WTC11 (cell line): ENCODE measurements around the gene NTN4. TPM values are rescaled to one million over a fixed set of nuclear protein-coding genes. Genes with fewer than 3 reads are reported as not detected.

Experiments used
- ATAC-seq: fragments of 200-7000 bp; cut with Tn5 transposase; 2 replicates; pipeline ENCODE4 v1.10.0; 2021; ENCODE audit warnings: mild to moderate bottlenecking, moderate library complexity
- CTCF ChIA-PET: fragments of 300-600 bp; sonication (Branson Sonifier 250); formaldehyde crosslinking; loops from one replicate; lab custom pipeline; 2021; ENCODE audit warnings: antibody characterized with exemption; lab: Charles Lee
- POLR2A ChIA-PET: fragments of 350-600 bp; sonication (Branson Sonifier 250); formaldehyde crosslinking; loops from one replicate; lab custom pipeline; 2021; ENCODE audit warnings: antibody characterized with exemption; lab: Charles Lee
- DNase-seq: peaks from one replicate; pipeline ENCODE4 v3.0.0; 2021; ENCODE audit warnings: low spot score
- H3K27ac Mint-ChIP-seq: 2 replicates; pipeline ENCODE4 v1.8.0; 2021; ENCODE audit warnings: mixed read lengths
- H3K27me3 Mint-ChIP-seq: 2 replicates; pipeline ENCODE4 v1.8.0; 2021; ENCODE audit warnings: low read depth, mild to moderate bottlenecking, moderate library complexity, mixed read lengths
- H3K36me3 Mint-ChIP-seq: 2 replicates; pipeline ENCODE4 v1.8.0; 2021; ENCODE audit warnings: mixed read lengths
- H3K4me1 Mint-ChIP-seq: 2 replicates; pipeline ENCODE4 v1.8.0; 2022; ENCODE audit warnings: mixed read lengths
- H3K4me3 Mint-ChIP-seq: 2 replicates; pipeline ENCODE4 v1.8.0; 2021; ENCODE audit warnings: mild to moderate bottlenecking, moderate library complexity, mixed read lengths
- H3K9me3 Mint-ChIP-seq: 2 replicates; pipeline ENCODE4 v1.8.0; 2021; ENCODE audit warnings: mixed read lengths
- ATF1 ChIP-seq: sonication (generic); formaldehyde crosslinking; IDR thresholded peaks from 2 replicates; pipeline ENCODE4 v1.8.1; 2023; ENCODE audit warnings: mild to moderate bottlenecking, moderate library complexity, missing genetic modification reagents
- FOXK1 ChIP-seq: sonication (generic); formaldehyde crosslinking; IDR thresholded peaks from 2 replicates; pipeline ENCODE4 v1.8.0; 2022; ENCODE audit warnings: mild to moderate bottlenecking, moderate library complexity, missing genetic modification reagents
- FOXP1 ChIP-seq: sonication (generic); formaldehyde crosslinking; IDR thresholded peaks from 2 replicates; pipeline ENCODE4 v1.8.0; 2022; ENCODE audit warnings: missing genetic modification reagents, mild to moderate bottlenecking, moderate library complexity, borderline replicate concordance
- GRHL2 ChIP-seq: fragments of 250-450 bp; sonication (Bioruptor Pico); IDR thresholded peaks from 2 replicates; pipeline ENCODE4 v1.8.0; 2022; ENCODE audit warnings: mild to moderate bottlenecking, moderate library complexity; ENCODE audit not compliant: insufficient replicate concordance, severe bottlenecking
- KAT7 ChIP-seq: sonication (generic); formaldehyde crosslinking; IDR thresholded peaks from 2 replicates; pipeline ENCODE4 v1.8.1; 2023; ENCODE audit warnings: missing genetic modification reagents, mild to moderate bottlenecking, borderline replicate concordance
- MXD4 ChIP-seq: fragments of 250-450 bp; sonication (Bioruptor Pico); IDR thresholded peaks from 2 replicates; pipeline ENCODE4 v1.8.0; 2021; ENCODE audit warnings: mild to moderate bottlenecking, moderate library complexity, borderline replicate concordance
- NFATC4 ChIP-seq: fragments of 250-450 bp; sonication (Bioruptor Pico); IDR thresholded peaks from 2 replicates; pipeline ENCODE4 v1.9.0; 2021; ENCODE audit warnings: mild to moderate bottlenecking
- NFYB ChIP-seq: sonication (generic); formaldehyde crosslinking; conservative IDR thresholded peaks from 2 replicates; pipeline ENCODE4 v1.8.0; 2022; ENCODE audit warnings: low read depth, missing genetic modification reagents
- NR3C1 ChIP-seq: sonication (generic); formaldehyde crosslinking; conservative IDR thresholded peaks from 2 replicates; pipeline ENCODE4 v1.8.1; 2023; ENCODE audit warnings: low read depth, mild to moderate bottlenecking, missing genetic modification reagents
- RELA ChIP-seq: sonication (generic); formaldehyde crosslinking; IDR thresholded peaks from 2 replicates; pipeline ENCODE4 v1.8.1; 2022; ENCODE audit warnings: missing genetic modification reagents, mild to moderate bottlenecking, borderline replicate concordance
- SOX15 ChIP-seq: fragments of 250-450 bp; sonication (Bioruptor Pico); IDR thresholded peaks from 2 replicates; pipeline ENCODE4 v1.9.0; 2021; ENCODE audit warnings: mild to moderate bottlenecking
- TCF7 ChIP-seq: sonication (generic); formaldehyde crosslinking; IDR thresholded peaks from 2 replicates; pipeline ENCODE4 v1.8.0; 2022; ENCODE audit warnings: mild to moderate bottlenecking, low read depth, missing genetic modification reagents, moderate library complexity
- TEAD1 ChIP-seq: sonication (generic); formaldehyde crosslinking; IDR thresholded peaks from 2 replicates; pipeline ENCODE4 v1.8.0; 2022; ENCODE audit warnings: mild to moderate bottlenecking, missing genetic modification reagents
- TEAD4 ChIP-seq: sonication (generic); formaldehyde crosslinking; IDR thresholded peaks from 2 replicates; pipeline ENCODE4 v1.8.0; 2022; ENCODE audit warnings: mild to moderate bottlenecking, missing genetic modification reagents
- TP53 ChIP-seq: sonication (generic); formaldehyde crosslinking; IDR thresholded peaks from 2 replicates; pipeline ENCODE4 v1.8.1; 2023; ENCODE audit warnings: mild to moderate bottlenecking, missing genetic modification reagents
- USF1 ChIP-seq: sonication (generic); formaldehyde crosslinking; IDR thresholded peaks from 2 replicates; pipeline ENCODE4 v1.8.0; 2022; ENCODE audit warnings: mild to moderate bottlenecking, missing genetic modification reagents
- ZMAT4 ChIP-seq: fragments of 250-450 bp; sonication (Bioruptor Pico); IDR thresholded peaks from 2 replicates; pipeline ENCODE4 v1.9.0; 2021; ENCODE audit warnings: mild to moderate bottlenecking
- ZNF121 ChIP-seq: sonication (generic); formaldehyde crosslinking; IDR thresholded peaks from 2 replicates; pipeline ENCODE4 v1.8.0; 2023; ENCODE audit warnings: missing genetic modification reagents
- ZNF317 ChIP-seq: sonication (generic); formaldehyde crosslinking; IDR thresholded peaks from 2 replicates; pipeline ENCODE4 v1.8.1; 2023; ENCODE audit warnings: low read depth, mild to moderate bottlenecking, moderate library complexity, missing genetic modification reagents, borderline replicate concordance
- ZNF416 ChIP-seq: fragments of 250-450 bp; sonication (Bioruptor Pico); IDR thresholded peaks from 2 replicates; pipeline ENCODE4 v1.9.0; 2021; ENCODE audit warnings: mild to moderate bottlenecking, inconsistent platforms
- ZNF671 ChIP-seq: fragments of 250-450 bp; sonication (Bioruptor Pico); IDR thresholded peaks from 2 replicates; pipeline ENCODE4 v1.8.0; 2021; ENCODE audit warnings: mild to moderate bottlenecking
- total RNA-seq: library from RNA; stranded (reverse); gene quantifications from 3 replicates; pipeline ENCODE4 v1.2.3, GENCODE V29; 2021
- TF ChIP-seq, protein P1 (sequence below): sonication (generic); formaldehyde crosslinking; IDR thresholded peaks from 2 replicates; pipeline ENCODE4 v1.8.1; 2023; ENCODE audit warnings: mild to moderate bottlenecking, missing genetic modification reagents, moderate library complexity
- TF ChIP-seq, protein P2 (sequence below): sonication (generic); formaldehyde crosslinking; IDR thresholded peaks from 2 replicates; pipeline ENCODE4 v1.8.1; 2023; ENCODE audit warnings: mild to moderate bottlenecking, missing genetic modification reagents, borderline replicate concordance
- TF ChIP-seq, protein P3 (sequence below): sonication (generic); formaldehyde crosslinking; IDR thresholded peaks from 2 replicates; pipeline ENCODE4 v1.8.0; 2022; ENCODE audit warnings: mild to moderate bottlenecking, missing genetic modification reagents
- TF ChIP-seq, protein P4 (sequence below): sonication (generic); formaldehyde crosslinking; conservative IDR thresholded peaks from 2 replicates; pipeline ENCODE4 v1.8.1; 2023; ENCODE audit warnings: mild to moderate bottlenecking, low read depth, missing genetic modification reagents, moderate library complexity

Gene NTN4
- total RNA-seq, 1 experiment from 2014 or later = 2.7 TPM

DNA sequence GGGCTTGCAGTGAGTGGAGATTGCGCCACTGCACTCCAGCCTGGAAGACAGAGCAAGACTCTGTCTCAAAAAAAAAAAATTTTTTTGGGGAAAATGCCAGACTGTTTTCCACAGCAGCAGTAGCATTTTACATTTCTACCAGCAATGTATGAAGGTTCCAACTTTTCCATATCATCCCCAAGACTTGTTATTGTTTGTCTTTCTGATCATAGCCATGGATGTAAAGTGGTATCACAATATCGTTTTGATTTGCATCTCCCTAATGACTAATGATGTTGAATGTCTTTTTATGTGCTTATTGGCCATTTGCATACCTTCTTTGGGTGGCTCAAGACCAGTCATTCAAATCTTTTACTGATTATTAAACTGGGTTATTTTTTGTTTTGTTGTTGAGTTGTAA, 63.7 kb downstream of the NTN4 start:
- Mint-ChIP-seq H3K27ac (no peak overlapping the region), H3K36me3 (peaks cover 15% of the 10 kb centered on the region), H3K4me3 (no peak overlapping the region), H3K4me1 (peaks cover 5% of the 10 kb centered on the region), H3K27me3 (no peaks in the 10 kb centered on the region), H3K9me3 (peaks cover 16% of the 10 kb centered on the region)
- TF ChIP-seq NR3C1 (CRISPR knock-in tag) (no peak), ZNF416 (CRISPR knock-in tag) (no peak), ZNF317 (CRISPR knock-in tag) (no peak), NFYB (CRISPR knock-in tag) (no peak), ZMAT4 (no peak), FOXP1 (CRISPR knock-in tag) (no peak), TEAD1 (CRISPR knock-in tag) (no peak), NFATC4 (CRISPR knock-in tag) (no peak), MXD4 (CRISPR knock-in tag) (no peak), FOXK1 (CRISPR knock-in tag) (no peak), GRHL2 (CRISPR knock-in tag) (no peak), TEAD4 (no peak), TP53 (no peak)
- TF ChIP-seq, protein P1, sequence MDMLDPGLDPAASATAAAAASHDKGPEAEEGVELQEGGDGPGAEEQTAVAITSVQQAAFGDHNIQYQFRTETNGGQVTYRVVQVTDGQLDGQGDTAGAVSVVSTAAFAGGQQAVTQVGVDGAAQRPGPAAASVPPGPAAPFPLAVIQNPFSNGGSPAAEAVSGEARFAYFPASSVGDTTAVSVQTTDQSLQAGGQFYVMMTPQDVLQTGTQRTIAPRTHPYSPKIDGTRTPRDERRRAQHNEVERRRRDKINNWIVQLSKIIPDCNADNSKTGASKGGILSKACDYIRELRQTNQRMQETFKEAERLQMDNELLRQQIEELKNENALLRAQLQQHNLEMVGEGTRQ (CRISPR knock-in tag) = no peak
- TF ChIP-seq, protein P2, sequence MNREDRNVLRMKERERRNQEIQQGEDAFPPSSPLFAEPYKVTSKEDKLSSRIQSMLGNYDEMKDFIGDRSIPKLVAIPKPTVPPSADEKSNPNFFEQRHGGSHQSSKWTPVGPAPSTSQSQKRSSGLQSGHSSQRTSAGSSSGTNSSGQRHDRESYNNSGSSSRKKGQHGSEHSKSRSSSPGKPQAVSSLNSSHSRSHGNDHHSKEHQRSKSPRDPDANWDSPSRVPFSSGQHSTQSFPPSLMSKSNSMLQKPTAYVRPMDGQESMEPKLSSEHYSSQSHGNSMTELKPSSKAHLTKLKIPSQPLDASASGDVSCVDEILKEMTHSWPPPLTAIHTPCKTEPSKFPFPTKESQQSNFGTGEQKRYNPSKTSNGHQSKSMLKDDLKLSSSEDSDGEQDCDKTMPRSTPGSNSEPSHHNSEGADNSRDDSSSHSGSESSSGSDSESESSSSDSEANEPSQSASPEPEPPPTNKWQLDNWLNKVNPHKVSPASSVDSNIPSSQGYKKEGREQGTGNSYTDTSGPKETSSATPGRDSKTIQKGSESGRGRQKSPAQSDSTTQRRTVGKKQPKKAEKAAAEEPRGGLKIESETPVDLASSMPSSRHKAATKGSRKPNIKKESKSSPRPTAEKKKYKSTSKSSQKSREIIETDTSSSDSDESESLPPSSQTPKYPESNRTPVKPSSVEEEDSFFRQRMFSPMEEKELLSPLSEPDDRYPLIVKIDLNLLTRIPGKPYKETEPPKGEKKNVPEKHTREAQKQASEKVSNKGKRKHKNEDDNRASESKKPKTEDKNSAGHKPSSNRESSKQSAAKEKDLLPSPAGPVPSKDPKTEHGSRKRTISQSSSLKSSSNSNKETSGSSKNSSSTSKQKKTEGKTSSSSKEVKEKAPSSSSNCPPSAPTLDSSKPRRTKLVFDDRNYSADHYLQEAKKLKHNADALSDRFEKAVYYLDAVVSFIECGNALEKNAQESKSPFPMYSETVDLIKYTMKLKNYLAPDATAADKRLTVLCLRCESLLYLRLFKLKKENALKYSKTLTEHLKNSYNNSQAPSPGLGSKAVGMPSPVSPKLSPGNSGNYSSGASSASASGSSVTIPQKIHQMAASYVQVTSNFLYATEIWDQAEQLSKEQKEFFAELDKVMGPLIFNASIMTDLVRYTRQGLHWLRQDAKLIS = no peak
- POLR2A ChIA-PET = no interaction called here
- no peak for ATAC-seq
- CTCF ChIA-PET = no interaction called here
- no peak for DNase-seq

- H3K27me3 Mint-ChIP-seq = no peaks in the 10 kb centered on the region
- CTCF ChIA-PET = no interaction called here
- POLR2A ChIA-PET = no interaction called here
- peaks cover 18% of the 10 kb centered on the region for H3K4me1 Mint-ChIP-seq
- H3K4me3 Mint-ChIP-seq = no peak overlapping the region
- H3K36me3 Mint-ChIP-seq = peaks cover 15% of the 10 kb centered on the region
- no peak for ATAC-seq
- no peak for DNase-seq
- H3K27ac Mint-ChIP-seq = no peak overlapping the region
- H3K9me3 Mint-ChIP-seq = peaks cover 16% of the 10 kb centered on the region
- no peak for TF ChIP-seq ATF1 (CRISPR knock-in tag)
- no peak for TF ChIP-seq SOX15 (CRISPR knock-in tag)
- no peak for TF ChIP-seq ZNF671 (CRISPR knock-in tag)
- TF ChIP-seq ZNF121 = no peak
- no peak for TF ChIP-seq TCF7 (CRISPR knock-in tag)
- TF ChIP-seq TEAD1 (CRISPR knock-in tag) = no peak
- TF ChIP-seq RELA (CRISPR knock-in tag) = no peak
- TF ChIP-seq, protein P3, sequence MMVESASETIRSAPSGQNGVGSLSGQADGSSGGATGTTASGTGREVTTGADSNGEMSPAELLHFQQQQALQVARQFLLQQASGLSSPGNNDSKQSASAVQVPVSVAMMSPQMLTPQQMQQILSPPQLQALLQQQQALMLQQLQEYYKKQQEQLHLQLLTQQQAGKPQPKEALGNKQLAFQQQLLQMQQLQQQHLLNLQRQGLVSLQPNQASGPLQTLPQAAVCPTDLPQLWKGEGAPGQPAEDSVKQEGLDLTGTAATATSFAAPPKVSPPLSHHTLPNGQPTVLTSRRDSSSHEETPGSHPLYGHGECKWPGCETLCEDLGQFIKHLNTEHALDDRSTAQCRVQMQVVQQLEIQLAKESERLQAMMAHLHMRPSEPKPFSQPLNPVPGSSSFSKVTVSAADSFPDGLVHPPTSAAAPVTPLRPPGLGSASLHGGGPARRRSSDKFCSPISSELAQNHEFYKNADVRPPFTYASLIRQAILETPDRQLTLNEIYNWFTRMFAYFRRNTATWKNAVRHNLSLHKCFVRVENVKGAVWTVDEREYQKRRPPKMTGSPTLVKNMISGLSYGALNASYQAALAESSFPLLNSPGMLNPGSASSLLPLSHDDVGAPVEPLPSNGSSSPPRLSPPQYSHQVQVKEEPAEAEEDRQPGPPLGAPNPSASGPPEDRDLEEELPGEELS (CRISPR knock-in tag) = no peak
- TF ChIP-seq NR3C1 (CRISPR knock-in tag) = no peak
- TF ChIP-seq USF1 (CRISPR knock-in tag) = no peak
- no peak for TF ChIP-seq FOXK1 (CRISPR knock-in tag)
- TF ChIP-seq, protein P4, sequence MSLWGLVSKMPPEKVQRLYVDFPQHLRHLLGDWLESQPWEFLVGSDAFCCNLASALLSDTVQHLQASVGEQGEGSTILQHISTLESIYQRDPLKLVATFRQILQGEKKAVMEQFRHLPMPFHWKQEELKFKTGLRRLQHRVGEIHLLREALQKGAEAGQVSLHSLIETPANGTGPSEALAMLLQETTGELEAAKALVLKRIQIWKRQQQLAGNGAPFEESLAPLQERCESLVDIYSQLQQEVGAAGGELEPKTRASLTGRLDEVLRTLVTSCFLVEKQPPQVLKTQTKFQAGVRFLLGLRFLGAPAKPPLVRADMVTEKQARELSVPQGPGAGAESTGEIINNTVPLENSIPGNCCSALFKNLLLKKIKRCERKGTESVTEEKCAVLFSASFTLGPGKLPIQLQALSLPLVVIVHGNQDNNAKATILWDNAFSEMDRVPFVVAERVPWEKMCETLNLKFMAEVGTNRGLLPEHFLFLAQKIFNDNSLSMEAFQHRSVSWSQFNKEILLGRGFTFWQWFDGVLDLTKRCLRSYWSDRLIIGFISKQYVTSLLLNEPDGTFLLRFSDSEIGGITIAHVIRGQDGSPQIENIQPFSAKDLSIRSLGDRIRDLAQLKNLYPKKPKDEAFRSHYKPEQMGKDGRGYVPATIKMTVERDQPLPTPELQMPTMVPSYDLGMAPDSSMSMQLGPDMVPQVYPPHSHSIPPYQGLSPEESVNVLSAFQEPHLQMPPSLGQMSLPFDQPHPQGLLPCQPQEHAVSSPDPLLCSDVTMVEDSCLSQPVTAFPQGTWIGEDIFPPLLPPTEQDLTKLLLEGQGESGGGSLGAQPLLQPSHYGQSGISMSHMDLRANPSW = no peak
- TF ChIP-seq KAT7 (CRISPR knock-in tag) = no peak
- no peak for TF ChIP-seq MXD4 (CRISPR knock-in tag)
- TF ChIP-seq, protein P1 (CRISPR knock-in tag) = no peak
Measured at GRCh38 chr12:95724767-95725166, 65.8 kb downstream of the NTN4 start.
